Measurements from ENCODE around the gene PTPRE.

- TF ChIP-seq MEF2A (IDR thresholded peaks at IDR 0.05; ENCODE audit: borderline replicate concordance, low read depth) (no peak), CTCF (IDR thresholded peaks at IDR 0.05) (no peak), JUND (IDR thresholded peaks at IDR 0.05) (no peak), MXI1 (IDR thresholded peaks at IDR 0.05; ENCODE audit: low read depth, low read length) (no peak), EZH2phosphoT487 (IDR thresholded peaks at IDR 0.05; ENCODE audit: borderline replicate concordance, low read depth) (no peak), NFIC (IDR thresholded peaks at IDR 0.05; ENCODE audit: borderline replicate concordance) (no peak), POLR2AphosphoS5 (IDR thresholded peaks at IDR 0.05; ENCODE audit: low read depth, low read length) (no peak)
Measured at GRCh38 chr10:127918572-127918971, 11.7 kb downstream of the PTPRE start.
